Right lobe of liver (tissue), 6 donors: ENCODE measurements around the gene SERP1. TPM values are rescaled to one million over a fixed set of nuclear protein-coding genes. Genes with fewer than 3 reads are reported as not detected.
"Not testable (repeated sequence)": the region's sequence is repeated elsewhere in the genome, so short reads cannot be mapped to it uniquely, and the experiment has no call there.

Experiments used
- ATAC-seq, 4 donors: fragments of 200-7000 bp; cut with Tn5 transposase; one replicate each; pipeline ENCODE4 v1.9.1; 2020; ENCODE audit warnings: mild to moderate bottlenecking in 4 of 4, moderate library complexity in 4 of 4
- DNase-seq, 3 donors: peaks; one replicate each; pipeline ENCODE4 v3.0.0-alpha.2; 2020
- H3K27ac ChIP-seq, 3 donors: fragments of 200-600 bp; one replicate each; pipeline ENCODE4 v1.8.0; 2022
- H3K27me3 ChIP-seq, 2 donors: fragments of 200-600 bp; one replicate each; pipeline ENCODE4 v1.8.0; 2022
- H3K36me3 ChIP-seq, 4 donors: fragments of 200-600 bp; sonication (generic) in 1 of 4; one replicate each; pipeline versions ENCODE4 v1.5.1 to v1.8.0; 2017 to 2022; ENCODE audit warnings: control low read depth in 1 of 4
- H3K4me1 ChIP-seq, 4 donors: fragments of 200-600 bp; sonication (generic) in 1 of 4; one replicate each; pipeline versions ENCODE4 v1.5.1 to v1.8.0; 2017 to 2022; ENCODE audit warnings: control low read depth in 1 of 4
- H3K4me3 ChIP-seq, 3 donors: fragments of 200-600 bp; one replicate each; pipeline ENCODE4 v1.8.0; 2022
- H3K9me3 ChIP-seq, 4 donors: fragments of 200-600 bp; sonication (generic) in 1 of 4; one replicate each; pipeline versions ENCODE4 v1.5.1 to v1.8.0; 2017 to 2022; ENCODE audit warnings: control low read depth in 1 of 4
- POLR2A ChIP-seq: fragments of 450-650 bp; IDR thresholded peaks from one replicate; pipeline ENCODE4 v1.6.1; 2017; ENCODE audit warnings: antibody characterized with exemption, mild to moderate bottlenecking
- WGBS: methylation state at CpG from one replicate; pipeline ENCODE4 v1.1.6; 2018; ENCODE audit warnings: low coverage, low lambda C conversion rate; ENCODE audit not compliant: insufficient coverage; ENCODE audit errors: missing lambda C conversion rate; 5-methylcytosine and 5-hydroxymethylcytosine counted together
- intact Hi-C, 2 donors: fragments of 100-400 bp; cut with DNase I; formaldehyde crosslinking; loops; one replicate each; pipeline versions ENCODE4 v1.11.2 to v1.14.1; 2022
- total RNA-seq, 6 experiments: library from RNA; depleted of rRNA in 2 of 6; stranded (reverse); fragments of >200 nt in 2 of 6; fragmentation: NEBNext Ultra II Directional in 3 of 6; extraction: Animal tissue kit (Norgen Biotek cat#: 25700) in 3 of 6; gene quantifications; one replicate each; pipeline versions ENCODE4 v1.1.0 to v1.2.4, GENCODE V29; 2016 to 2023
- TF ChIP-seq, protein P1 (sequence below), 4 donors: fragments of 200-600 bp in 3 of 4; fragments of 450-650 bp in 1 of 4; IDR thresholded peaks; one replicate each; pipeline versions ENCODE4 v1.5.1 to v1.8.0; 2016 to 2022; ENCODE audit warnings: antibody characterized with exemption in 4 of 4, mild to moderate bottlenecking in 2 of 4
- donor health status: DM: no; HTN: yes; CAD: no.
- donor health status: DM: no; HTN: no; CAD: no.
- donor health status: DM: no; HTN: no; CAD: no.
- donor health status: DM: no; HTN: yes; CAD: no.
- donor health status: DM: no; HTN: yes; CAD: no.

SERP1 gene
- total RNA-seq, 6 experiments from 2014 or later: 65.6 to 367 (median 92.4) TPM

DNA sequence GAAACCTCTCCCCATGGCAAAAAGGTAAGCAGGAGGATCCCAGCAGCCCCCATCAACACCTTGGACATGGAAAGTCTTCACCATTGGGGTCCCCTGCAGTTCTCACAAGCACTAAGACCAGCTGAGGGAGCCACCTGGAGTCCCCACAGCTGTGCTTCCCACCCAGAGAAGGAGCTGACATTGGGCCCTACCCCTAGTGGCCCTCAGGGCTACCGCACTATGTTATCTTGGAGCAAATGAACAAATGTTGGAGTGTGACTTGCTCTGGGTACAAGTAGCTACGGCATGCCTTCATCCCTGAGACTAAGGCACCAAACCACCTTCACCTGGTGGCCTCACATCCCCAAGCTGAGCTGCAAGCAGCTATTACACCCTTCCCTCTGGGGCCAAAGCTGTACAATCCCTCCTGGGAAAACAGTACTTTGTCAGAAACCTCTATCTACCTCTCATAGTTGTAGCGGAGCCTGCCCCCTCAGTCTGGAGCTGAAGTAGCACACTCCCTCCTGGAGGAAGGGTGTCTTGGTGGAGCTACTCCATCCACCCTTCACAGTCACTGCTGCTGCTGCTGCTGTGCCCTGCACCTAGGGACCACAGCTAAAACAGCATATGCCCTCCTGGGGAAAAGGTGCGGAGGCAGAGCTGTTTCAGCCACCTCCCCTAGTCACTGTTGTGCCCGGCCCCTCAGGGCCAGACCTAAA, 42.7 kb downstream of the SERP1 start:
- H3K4me3 ChIP-seq: no peak overlapping the region
- DNase-seq (no peak), ATAC-seq (peak in 1 of 4 donors; percentile 22)
- 80% methylated on average over 1 of the region's 5 CpGs for WGBS
- H3K36me3 ChIP-seq: no peaks in the 10 kb centered on the region
- TF ChIP-seq, protein P1, sequence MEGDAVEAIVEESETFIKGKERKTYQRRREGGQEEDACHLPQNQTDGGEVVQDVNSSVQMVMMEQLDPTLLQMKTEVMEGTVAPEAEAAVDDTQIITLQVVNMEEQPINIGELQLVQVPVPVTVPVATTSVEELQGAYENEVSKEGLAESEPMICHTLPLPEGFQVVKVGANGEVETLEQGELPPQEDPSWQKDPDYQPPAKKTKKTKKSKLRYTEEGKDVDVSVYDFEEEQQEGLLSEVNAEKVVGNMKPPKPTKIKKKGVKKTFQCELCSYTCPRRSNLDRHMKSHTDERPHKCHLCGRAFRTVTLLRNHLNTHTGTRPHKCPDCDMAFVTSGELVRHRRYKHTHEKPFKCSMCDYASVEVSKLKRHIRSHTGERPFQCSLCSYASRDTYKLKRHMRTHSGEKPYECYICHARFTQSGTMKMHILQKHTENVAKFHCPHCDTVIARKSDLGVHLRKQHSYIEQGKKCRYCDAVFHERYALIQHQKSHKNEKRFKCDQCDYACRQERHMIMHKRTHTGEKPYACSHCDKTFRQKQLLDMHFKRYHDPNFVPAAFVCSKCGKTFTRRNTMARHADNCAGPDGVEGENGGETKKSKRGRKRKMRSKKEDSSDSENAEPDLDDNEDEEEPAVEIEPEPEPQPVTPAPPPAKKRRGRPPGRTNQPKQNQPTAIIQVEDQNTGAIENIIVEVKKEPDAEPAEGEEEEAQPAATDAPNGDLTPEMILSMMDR (IDR thresholded peaks at IDR 0.05): no peak
- TF ChIP-seq POLR2A: no peak
- H3K27me3 ChIP-seq: no peaks in the 10 kb centered on the region
- no peaks in the 10 kb centered on the region for H3K4me1 ChIP-seq
- no peaks in the 10 kb centered on the region for H3K9me3 ChIP-seq
- intact Hi-C loops: loop anchor here in 1 of 2 donors (10.0 kb wide), 1 partner anchor 269 kb away; no protein-coding TSS in a partner anchor
- no peak overlapping the region for H3K27ac ChIP-seq

DNA sequence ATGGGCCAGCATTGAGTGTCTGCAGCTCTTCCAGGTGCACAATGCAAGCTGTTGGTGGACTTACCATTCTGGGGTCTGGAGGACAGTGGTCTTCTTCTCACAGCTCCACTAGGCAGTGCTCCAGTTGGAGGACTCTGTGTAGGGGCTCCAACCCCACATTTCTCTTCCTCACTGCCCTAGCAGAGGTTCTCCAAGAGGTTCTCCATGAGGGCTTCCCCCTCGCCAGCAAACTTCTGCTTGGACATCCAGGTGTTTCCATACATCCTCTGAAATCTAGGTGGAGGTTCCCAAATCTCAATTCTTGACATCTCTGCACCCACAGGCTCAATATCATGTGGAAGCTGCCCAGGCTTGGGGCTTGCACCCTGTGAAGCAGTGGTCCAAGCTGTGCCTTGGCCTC, 45.3 kb downstream of the SERP1 start:
- no CpG with 5 or more reads among the region's 1 CpG for WGBS
- H3K36me3 ChIP-seq, DNase-seq, H3K27me3 ChIP-seq, ATAC-seq, H3K4me3 ChIP-seq, H3K9me3 ChIP-seq, H3K4me1 ChIP-seq, H3K27ac ChIP-seq: not testable (repeated sequence)
- intact Hi-C loops: loop anchor here in 1 of 2 donors (10.0 kb wide), 1 partner anchor 266 kb away; no protein-coding TSS in a partner anchor

- TF ChIP-seq, protein P1 (IDR thresholded peaks at IDR 0.05): no peak
- TF ChIP-seq POLR2A: no peak
- Histone ChIP-seq H3K4me3 (no peak overlapping the region), H3K36me3 (no peaks in the 10 kb centered on the region), H3K27me3 (no peaks in the 10 kb centered on the region), H3K9me3 (no peaks in the 10 kb centered on the region), H3K27ac (no peak overlapping the region), H3K4me1 (no peaks in the 10 kb centered on the region)
- peak in 1 of 4 donors; percentile 89 for ATAC-seq
- 42% methylated on average over 2 of the region's 2 CpGs for WGBS
- intact Hi-C loops: loop anchor here (5.0 to 10.0 kb wide), 3 partner anchors 86 to 271 kb away; no protein-coding TSS in a partner anchor
- no peak for DNase-seq
These were observed 48.3 kb downstream of the SERP1 start for GRCh38 chr3:150497956-150498355.

DNA sequence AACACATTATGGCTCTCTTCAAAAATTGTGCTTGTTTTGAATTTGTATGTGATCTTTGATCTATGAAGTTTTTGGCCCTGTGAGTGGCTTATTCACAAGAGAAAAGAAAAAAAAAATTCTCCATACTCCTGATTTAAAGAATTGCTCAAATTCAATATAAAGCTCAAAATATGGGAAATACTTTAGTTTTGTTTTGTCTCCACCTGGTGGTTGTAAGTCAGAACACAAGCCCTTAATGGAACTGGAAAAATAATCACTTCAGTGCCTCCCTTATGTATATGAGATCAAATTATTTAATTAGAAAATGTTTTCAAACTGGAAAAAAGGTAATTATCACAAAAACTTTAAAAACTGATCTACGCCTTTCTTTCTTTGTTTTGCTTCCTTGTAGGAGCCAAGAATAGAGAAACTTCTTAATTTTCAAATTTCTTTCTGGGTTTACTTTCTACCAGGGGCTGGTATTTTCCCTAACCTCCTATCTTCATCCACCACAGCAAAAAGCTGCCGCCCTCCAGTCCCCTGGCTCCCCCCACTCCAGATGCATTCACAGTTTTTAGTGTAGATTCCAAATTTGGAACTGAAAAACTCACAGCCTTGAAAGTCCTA, 50.6 kb downstream of the SERP1 start:
- no peaks in the 10 kb centered on the region for H3K4me1 ChIP-seq
- H3K36me3 ChIP-seq: no peaks in the 10 kb centered on the region
- WGBS: 0% methylated on average over 2 of the region's 2 CpGs
- H3K9me3 ChIP-seq: no peaks in the 10 kb centered on the region
- TF ChIP-seq POLR2A: no peak
- TF ChIP-seq, protein P1 (IDR thresholded peaks at IDR 0.05): peak; percentile 81 to 90 (median 86)
- no peak overlapping the region for H3K4me3 ChIP-seq
- H3K27me3 ChIP-seq: no peaks in the 10 kb centered on the region
- intact Hi-C loops: loop anchor here (5.0 to 10.0 kb wide), 3 partner anchors 83 to 268 kb away; no protein-coding TSS in a partner anchor
- DNase-seq: no peak
- H3K27ac ChIP-seq: no peak overlapping the region
- ATAC-seq: peak; percentile 64 to 85 (median 80)

- no peaks in the 10 kb centered on the region for H3K27me3 ChIP-seq
- DNase-seq (no peak), ATAC-seq (peak; percentile 44 to 61 (median 56))
- no peak overlapping the region for H3K27ac ChIP-seq
- TF ChIP-seq, protein P1 (IDR thresholded peaks at IDR 0.05): no peak
- TF ChIP-seq POLR2A: no peak
- H3K9me3 ChIP-seq: no peaks in the 10 kb centered on the region
- no peaks in the 10 kb centered on the region for H3K4me1 ChIP-seq
- intact Hi-C loops: loop anchor here (5.0 to 10.0 kb wide), 3 partner anchors 83 to 268 kb away; no protein-coding TSS in a partner anchor
- no peak overlapping the region for H3K4me3 ChIP-seq
- no peaks in the 10 kb centered on the region for H3K36me3 ChIP-seq
- no CpG with 5 or more reads among the region's 1 CpG for WGBS
These were observed 51.1 kb downstream of the SERP1 start for GRCh38 chr3:150495149-150495548.
